H1 (cell line): Measurements from ENCODE around the gene PBLD. TPM values are rescaled to one million over a fixed set of nuclear protein-coding genes. Genes with fewer than 3 reads are reported as not detected.
A peak's percentile ranks its signal among the peaks of the same experiment; 100 is the strongest.

Experiments used
- CTCF ChIA-PET: fragments of 300-600 bp; sonication (Branson Sonifier 250); formaldehyde crosslinking; loops from one replicate; lab custom pipeline; 2021; ENCODE audit not compliant: partially characterized antibody; lab: Charles Lee
- POLR2A ChIA-PET: fragments of 300-600 bp; sonication (Branson Sonifier 250); formaldehyde crosslinking; loops from one replicate; lab custom pipeline; 2021; ENCODE audit warnings: inconsistent platforms; ENCODE audit not compliant: partially characterized antibody; lab: Charles Lee
- DNase-seq, 2 experiments: peaks; one replicate each; pipeline versions ENCODE4 v3.0.0 to v3.0.0-alpha.2; 2010 to 2022; ENCODE audit warnings: low spot score in 2 of 2, low read depth in 1 of 2, mixed read lengths in 1 of 2
- FAIRE-seq: peaks from 2 replicates; lab custom pipeline; 2011; peaks lifted over from hg19 to GRCh38; lab: Jason Lieb, UNC
- H2AFZ ChIP-seq: 2 replicates; pipeline ENCODE4 v1.8.1; 2012; ENCODE audit warnings: low read length, inconsistent platforms
- H2AK5ac ChIP-seq: 2 replicates; pipeline ENCODE4 v1.6.1; 2013; ENCODE audit warnings: low read depth, low read length
- H2BK120ac ChIP-seq: replicated peaks from 2 replicates; pipeline ENCODE3; 2013; ENCODE audit warnings: low read depth, low read length, inconsistent platforms
- H2BK12ac ChIP-seq: 2 replicates; pipeline ENCODE4 v1.6.1; 2013; ENCODE audit warnings: low read depth, low read length
- H2BK15ac ChIP-seq: 2 replicates; pipeline ENCODE4 v1.6.1; 2013; ENCODE audit warnings: low read length
- H2BK20ac ChIP-seq: 2 replicates; pipeline ENCODE4 v1.6.1; 2013; ENCODE audit warnings: low read length
- H2BK5ac ChIP-seq: 2 replicates; pipeline ENCODE4 v1.6.1; 2013; ENCODE audit warnings: low read depth, low read length
- H3K14ac ChIP-seq: 2 replicates; pipeline ENCODE4 v1.6.1; 2013; ENCODE audit warnings: inconsistent platforms; ENCODE audit not compliant: insufficient read length
- H3K18ac ChIP-seq: 2 replicates; pipeline ENCODE4 v1.6.1; 2013; ENCODE audit warnings: low read length; ENCODE audit errors: extremely low read depth
- H3K23ac ChIP-seq: 2 replicates; pipeline ENCODE4 v1.6.1; 2013; ENCODE audit warnings: inconsistent platforms; ENCODE audit not compliant: insufficient read length
- H3K23me2 ChIP-seq: 2 replicates; pipeline ENCODE4 v1.6.1; 2013; ENCODE audit warnings: low read depth, low read length
- H3K27ac ChIP-seq: 2 replicates; pipeline ENCODE4 v1.6.1; 2011; ENCODE audit warnings: low read depth, low read length, inconsistent platforms
- H3K27me3 ChIP-seq, 4 experiments: replicated peaks in 1 of 4; 1 replicate in 1 of 4; 2 replicates in 3 of 4; pipeline versions ENCODE4 v1.6.1 to v1.8.1; 2011 to 2013; ENCODE audit warnings: low read length in 3 of 4, mild to moderate bottlenecking in 3 of 4, inconsistent platforms in 2 of 4, mixed read lengths in 2 of 4, moderate library complexity in 1 of 4; ENCODE audit not compliant: control insufficient read depth in 3 of 4, insufficient read depth in 3 of 4; ENCODE audit errors: extremely low read depth in 1 of 4
- H3K36me3 ChIP-seq, 4 experiments: 2 replicates each; pipeline versions ENCODE4 v1.6.1 to v1.8.1; 2011 to 2013; ENCODE audit warnings: mild to moderate bottlenecking in 4 of 4, low read length in 3 of 4, moderate library complexity in 2 of 4, control low read depth in 1 of 4, inconsistent platforms in 1 of 4; ENCODE audit not compliant: insufficient read depth in 4 of 4, control insufficient read depth in 2 of 4
- H3K4ac ChIP-seq: replicated peaks from 2 replicates; pipeline ENCODE3; 2013; ENCODE audit warnings: low read length, low read depth, mixed read lengths, inconsistent platforms; ENCODE audit not compliant: insufficient read length
- H3K4me1 ChIP-seq, 4 experiments: replicated peaks in 1 of 4; 1 replicate in 1 of 4; 2 replicates in 3 of 4; pipeline versions ENCODE4 v1.6.1 to v1.8.1; 2011 to 2013; ENCODE audit warnings: low read length in 3 of 4, inconsistent platforms in 2 of 4, mixed read lengths in 1 of 4; ENCODE audit not compliant: insufficient read depth in 4 of 4, control insufficient read depth in 3 of 4
- H3K4me2 ChIP-seq, 2 experiments: 2 replicates each; pipeline versions ENCODE4 v1.6.1 to v1.8.1; 2011 to 2013; ENCODE audit warnings: low read depth in 2 of 2, low read length in 2 of 2, control low read depth in 1 of 2, inconsistent platforms in 1 of 2, mild to moderate bottlenecking in 1 of 2; ENCODE audit not compliant: insufficient read depth in 1 of 2
- H3K4me3 ChIP-seq, 4 experiments: fragments of 200-600, 300-600 bp in 1 of 4; sonication (generic), shearing (Covaris generic), sonication (Bioruptor Twin) in 1 of 4; 2 replicates each; pipeline versions ENCODE4 v1.5.1 to v1.8.1; 2011 to 2016; ENCODE audit warnings: low read length in 4 of 4, low read depth in 3 of 4, control low read depth in 2 of 4, inconsistent platforms in 2 of 4, mild to moderate bottlenecking in 2 of 4, mixed read lengths in 1 of 4, moderate library complexity in 1 of 4; ENCODE audit not compliant: insufficient read depth in 2 of 4; ENCODE audit errors: extremely low read depth in 1 of 4
- H3K56ac ChIP-seq: replicated peaks from 2 replicates; pipeline ENCODE3; 2013; ENCODE audit warnings: low read depth, mild to moderate bottlenecking, mixed read lengths, low read length, inconsistent platforms; ENCODE audit not compliant: insufficient read length
- H3K79me1 ChIP-seq: 2 replicates; pipeline ENCODE4 v1.6.1; 2013; ENCODE audit warnings: low read depth, low read length, control low read depth
- H3K79me2 ChIP-seq, 2 experiments: 2 replicates each; pipeline versions ENCODE4 v1.6.1 to v1.8.1; 2012 to 2013; ENCODE audit warnings: low read length in 2 of 2, mild to moderate bottlenecking in 2 of 2, inconsistent platforms in 1 of 2; ENCODE audit not compliant: insufficient read depth in 2 of 2, control insufficient read depth in 1 of 2
- H3K9ac ChIP-seq, 4 experiments: replicated peaks in 1 of 4; 1 replicate in 1 of 4; 2 replicates in 3 of 4; pipeline versions ENCODE4 v1.6.1 to v1.8.1; 2011 to 2013; ENCODE audit warnings: low read depth in 3 of 4, low read length in 3 of 4, control low read depth in 2 of 4, mild to moderate bottlenecking in 2 of 4, moderate library complexity in 2 of 4, inconsistent platforms in 1 of 4; ENCODE audit errors: extremely low read depth in 1 of 4
- H3K9me3 ChIP-seq, 2 experiments: 2 replicates each; pipeline versions ENCODE4 v1.6.1 to v1.8.1; 2012 to 2013; ENCODE audit warnings: mild to moderate bottlenecking in 2 of 2, moderate library complexity in 2 of 2, control low read depth in 1 of 2, inconsistent platforms in 1 of 2, low read depth in 1 of 2, low read length in 1 of 2, mixed read lengths in 1 of 2; ENCODE audit not compliant: insufficient read depth in 2 of 2
- H4K20me1 ChIP-seq, 2 experiments: replicated peaks in 1 of 2; 2 replicates each; pipeline versions ENCODE3 to v1.8.1; 2011 to 2013; ENCODE audit warnings: inconsistent platforms in 2 of 2, low read length in 2 of 2, mild to moderate bottlenecking in 1 of 2; ENCODE audit not compliant: insufficient read depth in 2 of 2, control insufficient read depth in 1 of 2
- H4K5ac ChIP-seq: 2 replicates; pipeline ENCODE4 v1.6.1; 2013; ENCODE audit warnings: low read length, low read depth, mixed read lengths, inconsistent platforms; ENCODE audit not compliant: insufficient read length
- H4K8ac ChIP-seq: 2 replicates; pipeline ENCODE4 v1.8.0; 2013; ENCODE audit warnings: mild to moderate bottlenecking, moderate library complexity, low read length, inconsistent platforms; ENCODE audit not compliant: insufficient read depth; ENCODE audit errors: extremely low read depth
- H4K91ac ChIP-seq: replicated peaks from 2 replicates; pipeline ENCODE3; 2013; ENCODE audit warnings: low read length, mixed read lengths, inconsistent platforms; ENCODE audit not compliant: insufficient read length
- WGBS, 2 experiments: shearing (Covaris generic) in 1 of 2; methylation state at CpG; one replicate each; pipeline versions ENCODE4 v1.1.6 to v1.1.7; 2013 to 2015; ENCODE audit warnings: low lambda C conversion rate in 2 of 2, mixed read lengths in 2 of 2, inconsistent platforms in 1 of 2, low coverage in 1 of 2, missing lambda C conversion rate in 1 of 2; ENCODE audit not compliant: insufficient replicate concordance in 2 of 2, insufficient coverage in 1 of 2, insufficient read length in 1 of 2; ENCODE audit errors: extremely low coverage in 1 of 2, missing lambda C conversion rate in 1 of 2; 5-methylcytosine and 5-hydroxymethylcytosine counted together
- polyA plus RNA-seq, 7 experiments: library from polyadenylated mRNA; depleted of rRNA in 3 of 7; stranded (reverse) in 5 of 7; unstranded in 2 of 7; fragments of >200 nt in 5 of 7; fragments of 200-250 nt in 2 of 7; gene quantifications; 1 replicate in 5 of 7; 2 replicates in 1 of 7; 4 replicates in 1 of 7; pipeline versions ENCODE4 v1.2.1 to v1.2.3, GENCODE V29; 2011 to 2013; ENCODE audit warnings: missing spikeins in 2 of 7, mixed read lengths in 2 of 7
- total RNA-seq: library from RNA; stranded (reverse); fragmentation: NEBNext Ultra II Directional; extraction: Animal tissue kit (Norgen Biotek cat#: 25700); gene quantifications from 2 replicates; pipeline ENCODE4 v1.2.1, GENCODE V29; 2021

PBLD gene
- total and polyA plus RNA-seq, 2 of the 8 experiments (the other 6 are each of a cell fraction or from before 2014, with no cell fraction given), result 0.56 to 2.0 TPM

GRCh38 chr10:68296843-68297663 lies 35.7 kb downstream of the PBLD start:
- no peaks in the 10 kb centered on the region for H3K23me2 ChIP-seq
- 80% methylated on average over 9 of the region's 9 CpGs; no CpG with 5 or more reads in 1 of the 2 experiments for whole genome bisulfite sequencing, 2 experiments
- no peaks in the 10 kb centered on the region for H4K20me1 ChIP-seq
- no peak overlapping the region for H2BK12ac ChIP-seq
- no peak overlapping the region for H4K8ac ChIP-seq
- no peak overlapping the region for H2BK15ac ChIP-seq
- DNase-seq (no peak), FAIRE-seq (no peak)
- H3K9ac ChIP-seq, result peak overlapping the region in 1 of 4 experiments; percentile 39; a peak in 1 of 7 replicates
- no peak overlapping the region for H2BK120ac ChIP-seq
- H3K36me3 ChIP-seq, result no peaks in the 10 kb centered on the region
- no peak overlapping the region for H4K91ac ChIP-seq
- H2AK5ac ChIP-seq, result no peak overlapping the region
- no peaks in the 10 kb centered on the region for H3K4me1 ChIP-seq
- no peaks in the 10 kb centered on the region for H3K9me3 ChIP-seq
- CTCF ChIA-PET, result no interaction called here
- no peaks in the 10 kb centered on the region for H3K79me1 ChIP-seq
- no peak overlapping the region for H4K5ac ChIP-seq
- H3K18ac ChIP-seq, result no peak overlapping the region
- no peak overlapping the region for H2BK5ac ChIP-seq
- no peak overlapping the region for H3K56ac ChIP-seq
- no peak overlapping the region for H3K4me2 ChIP-seq
- H3K27ac ChIP-seq, result no peak overlapping the region
- POLR2A ChIA-PET, result no interaction called here
- no peak overlapping the region for H3K14ac ChIP-seq
- no peaks in the 10 kb centered on the region for H3K27me3 ChIP-seq
- H2BK20ac ChIP-seq, result no peak overlapping the region
- no peak overlapping the region for H3K23ac ChIP-seq
- H2AFZ ChIP-seq, result no peak overlapping the region
- no peaks in the 10 kb centered on the region for H3K79me2 ChIP-seq
- H3K4me3 ChIP-seq, result no peak overlapping the region
- H3K4ac ChIP-seq, result no peak overlapping the region
